Right ventricle myocardium superior (tissue), 1 donor: ENCODE measurements around the gene TMEM125. TPM values are rescaled to one million over a fixed set of nuclear protein-coding genes. Genes with fewer than 3 reads are reported as not detected.

ENCODE experiments used
- ATAC-seq: fragments of 200-7000 bp; cut with Tn5 transposase; one replicate; pipeline ENCODE4 v1.9.1; 2020; ENCODE audit warnings: mild to moderate bottlenecking; ENCODE audit not compliant: poor library complexity
- DNase-seq: peaks from one replicate; pipeline ENCODE4 v3.0.0-alpha.2; 2020
- intact Hi-C: fragments of 100-400 bp; cut with DNase I; formaldehyde crosslinking; loops from one replicate; pipeline ENCODE4 v1.11.2; 2022
- long read RNA-seq: library from polyadenylated mRNA; unstranded; transcript quantifications from one replicate; pipeline ENCODE4 v2.0.0, GENCODE V29; 2021
- total RNA-seq: library from RNA; stranded (reverse); fragmentation: NEBNext Ultra II Directional; extraction: Animal tissue kit (Norgen Biotek cat#: 25700); gene quantifications from one replicate; pipeline ENCODE4 v1.2.1, GENCODE V29; 2021
- donor health status: DM: no; HTN: yes; CAD: no; lungs with severe emphysema.

Gene TMEM125
- total RNA-seq = not detected
- long read RNA-seq, partial matches to known transcripts = 1 of 1 reads
- long read RNA-seq, other reads (novel, unspliced or antisense) = 0 of 1 reads

- DNase-seq (no peak), ATAC-seq (no peak)
- intact Hi-C loops = no loop called here
These were observed at the start of gene TMEM125 for GRCh38 chr1:43269627-43270375. TMEM125 (plus strand) TSS chr1:43269983; CDS start chr1:43272723, 2,740 bp downstream.

GRCh38 chr1:43220905-43221778 lies 48.6 kb upstream of the TMEM125 start:
- intact Hi-C loops = no loop called here
- no peak for DNase-seq
- no peak for ATAC-seq

DNA sequence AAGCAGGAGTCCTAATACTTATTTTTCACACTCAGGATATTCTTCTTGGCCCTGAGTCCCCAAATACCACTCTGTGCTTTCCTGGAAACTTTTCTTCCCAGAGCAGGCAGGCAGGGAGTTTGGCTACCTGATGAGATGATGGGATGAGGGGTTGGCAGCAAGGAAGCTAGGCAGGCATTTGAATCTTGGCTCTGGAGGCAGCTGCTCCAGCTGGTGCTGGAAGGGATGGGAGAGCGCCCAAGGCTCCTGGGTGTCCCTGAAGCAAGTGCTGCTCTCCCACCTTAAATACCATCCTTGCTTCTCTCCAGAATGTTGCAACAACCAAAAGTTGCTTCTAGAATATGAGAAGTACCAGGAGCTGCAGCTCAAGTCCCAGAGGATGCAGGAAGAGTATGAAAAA lies 48.0 kb upstream of the TMEM125 start:
- intact Hi-C loops = no loop called here
- DNase-seq (no peak), ATAC-seq (no peak)

GRCh38 chr1:43222879-43223278 lies 46.9 kb upstream of the TMEM125 start:
- DNase-seq (no peak), ATAC-seq (no peak)
- intact Hi-C loops = no loop called here

- no peak for ATAC-seq
- no peak for DNase-seq
- intact Hi-C loops = loop anchor here (5.0 kb wide), 1 partner anchor 192 kb away; no protein-coding TSS in a partner anchor
These were observed 44.6 kb upstream of the TMEM125 start for GRCh38 chr1:43225168-43225567.

- ATAC-seq = peak; percentile 88
- intact Hi-C loops = loop anchor here (5.0 kb wide), 1 partner anchor 190 kb away; no protein-coding TSS in a partner anchor
- peak; percentile 87 for DNase-seq
These were observed 42.5 kb upstream of the TMEM125 start for GRCh38 chr1:43227143-43227764.

- intact Hi-C loops = loop anchor here (5.0 kb wide), 1 partner anchor 187 kb away; no protein-coding TSS in a partner anchor
- DNase-seq = no peak
- ATAC-seq = no peak
These were observed 39.7 kb upstream of the TMEM125 start for GRCh38 chr1:43229826-43230780.

- intact Hi-C loops = no loop called here
- DNase-seq (no peak), ATAC-seq (no peak)
These were observed 37.7 kb upstream of the TMEM125 start for GRCh38 chr1:43232074-43232473.

DNA sequence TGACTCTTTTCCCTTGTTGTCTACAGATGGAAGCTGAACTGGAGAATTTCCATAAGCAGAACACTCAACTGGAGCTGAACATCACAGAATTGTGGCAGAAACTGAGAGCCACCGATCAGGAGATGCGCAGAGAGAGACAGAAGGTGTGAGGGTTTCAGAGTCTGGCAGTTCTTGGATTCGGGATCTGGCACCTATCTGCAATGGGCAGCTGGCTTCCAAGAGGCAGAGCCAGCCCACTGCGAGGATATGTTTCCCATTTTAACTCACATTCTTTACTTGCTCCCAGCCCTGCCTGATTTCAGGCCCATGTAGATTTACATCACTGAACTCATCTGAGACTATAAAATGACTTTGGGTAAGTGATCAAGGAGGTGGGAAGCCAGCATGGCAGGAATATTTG lies 37.3 kb upstream of the TMEM125 start:
- DNase-seq (no peak), ATAC-seq (no peak)
- intact Hi-C loops = no loop called here

DNA sequence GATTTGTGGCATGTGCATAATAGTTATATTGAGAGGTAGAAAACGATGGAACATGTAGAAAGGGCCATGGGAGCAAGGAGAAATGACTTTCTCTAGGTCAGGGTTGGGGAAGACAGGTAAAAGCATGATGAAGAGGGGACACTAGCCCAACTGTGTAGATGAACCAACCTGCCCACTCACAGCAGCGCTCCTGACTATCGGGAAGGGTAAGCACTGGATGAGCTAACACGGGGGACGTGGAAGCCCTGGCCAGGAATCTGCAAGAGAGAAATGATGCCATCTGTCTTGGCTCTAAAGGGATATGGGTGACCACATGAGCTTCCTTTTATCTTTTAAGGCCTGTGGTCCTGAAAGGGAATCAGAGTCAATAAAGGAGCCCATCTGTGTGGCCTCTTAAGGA lies 36.2 kb upstream of the TMEM125 start:
- intact Hi-C loops = no loop called here
- ATAC-seq (no peak), DNase-seq (no peak)

DNA sequence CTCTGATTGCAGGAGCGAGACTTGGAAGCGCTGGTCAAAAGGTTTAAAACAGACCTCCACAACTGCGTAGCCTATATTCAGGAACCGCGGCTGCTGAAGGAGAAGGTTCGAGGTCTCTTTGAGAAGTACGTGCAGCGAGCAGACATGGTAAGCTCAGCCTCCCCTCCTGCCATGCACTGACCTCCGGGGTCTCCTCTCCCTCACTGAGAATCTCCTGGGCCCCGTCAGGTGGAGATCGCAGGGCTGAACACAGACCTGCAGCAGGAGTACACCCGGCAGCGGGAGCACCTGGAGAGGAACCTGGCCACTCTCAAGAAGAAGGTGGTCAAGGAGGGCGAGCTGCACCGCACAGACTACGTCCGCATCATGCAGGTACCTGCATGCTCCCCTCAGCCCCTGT lies 35.5 kb upstream of the TMEM125 start:
- intact Hi-C loops = no loop called here

GRCh38 chr1:43235040-43235439 lies 34.7 kb upstream of the TMEM125 start:
- DNase-seq (no peak), ATAC-seq (no peak)
- intact Hi-C loops = loop anchor here (5.0 kb wide), 1 partner anchor 132 kb away; the partner anchor contains the start of gene ELOVL1

More for the DNA sequence above, 35.5 kb upstream of the TMEM125 start:
- ATAC-seq (no peak), DNase-seq (no peak)

GRCh38 chr1:43235451-43236121 lies 34.2 kb upstream of the TMEM125 start:
- DNase-seq = no peak
- intact Hi-C loops = loop anchor here (5.0 kb wide), 1 partner anchor 132 kb away; the partner anchor contains the start of gene ELOVL1
- peak; percentile 41 for ATAC-seq

GRCh38 chr1:43237121-43237520 lies 32.7 kb upstream of the TMEM125 start:
- no peak for ATAC-seq
- DNase-seq = no peak
- intact Hi-C loops = loop anchor here (5.0 kb wide), 1 partner anchor 130 kb away; the partner anchor contains the start of gene ELOVL1

DNA sequence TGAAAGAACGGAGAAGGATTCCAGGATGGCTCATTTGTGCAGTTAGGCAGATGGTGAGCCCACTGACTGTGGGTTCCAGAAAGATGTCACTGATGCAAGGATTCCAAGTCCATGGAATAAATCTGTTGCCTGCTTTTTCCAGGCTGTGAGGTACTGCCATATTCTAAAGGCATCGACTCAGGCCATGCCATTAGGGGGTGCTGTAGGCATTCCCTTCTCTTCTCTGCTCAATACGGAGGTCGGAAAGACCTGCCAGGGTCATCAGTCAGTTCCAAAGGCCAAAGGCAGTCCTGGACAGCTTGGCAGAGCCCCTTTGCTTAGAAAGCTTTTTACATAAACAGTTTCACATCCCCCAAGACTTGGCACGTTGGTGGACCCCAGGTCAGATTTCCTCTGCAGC lies 31.7 kb upstream of the TMEM125 start:
- intact Hi-C loops = loop anchor here (5.0 kb wide), 1 partner anchor 129 kb away; the partner anchor contains the start of gene ELOVL1
- ATAC-seq = peak; percentile 82
- peak; percentile 63 for DNase-seq

- intact Hi-C loops = loop anchor here (5.0 kb wide), 1 partner anchor 128 kb away; the partner anchor contains the start of gene ELOVL1
- ATAC-seq (peak; percentile 80), DNase-seq (peak; percentile 80)
These were observed 30.8 kb upstream of the TMEM125 start for GRCh38 chr1:43238991-43239469.

DNA sequence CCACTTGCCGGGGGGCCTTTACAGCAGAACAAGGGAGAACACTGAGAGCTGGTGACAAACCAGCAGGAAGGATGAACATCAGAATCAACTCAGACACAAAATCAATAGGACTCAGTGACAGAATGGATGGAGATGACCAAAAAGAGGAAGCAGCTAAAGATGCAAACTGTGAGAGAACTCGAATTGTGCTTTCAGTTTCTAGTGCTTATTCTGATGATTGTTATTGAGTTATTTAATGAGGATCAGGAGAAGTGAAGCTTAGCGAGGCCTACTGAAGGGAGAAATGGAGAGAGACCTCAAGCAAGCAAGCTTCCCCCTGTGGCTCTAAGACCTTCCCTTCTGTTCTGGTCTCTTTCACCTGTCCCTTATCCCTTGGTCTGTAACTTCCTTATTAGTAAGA lies 30.3 kb upstream of the TMEM125 start:
- intact Hi-C loops = loop anchor here (5.0 kb wide), 1 partner anchor 128 kb away; the partner anchor contains the start of gene ELOVL1
- ATAC-seq = no peak
- no peak for DNase-seq
